Lower lobe of right lung (tissue), 2 donors: ENCODE measurements around the gene IL17RA. TPM values are rescaled to one million over a fixed set of nuclear protein-coding genes. Genes with fewer than 3 reads are reported as not detected.

Source experiments
- ATAC-seq, 2 donors: fragments of 200-7000 bp; cut with Tn5 transposase; one replicate each; pipeline ENCODE4 v1.9.1; 2020 to 2022; ENCODE audit warnings: mild to moderate bottlenecking in 2 of 2, moderate library complexity in 2 of 2
- DNase-seq: peaks from one replicate; pipeline ENCODE4 v3.0.0-alpha.2; 2020
- H3K27ac ChIP-seq: fragments of 200-600 bp; one replicate; pipeline ENCODE4 v1.8.0; 2022
- H3K27me3 ChIP-seq: fragments of 200-600 bp; one replicate; pipeline ENCODE4 v1.8.0; 2022; ENCODE audit warnings: low read depth
- H3K36me3 ChIP-seq: fragments of 200-600 bp; one replicate; pipeline ENCODE4 v1.8.0; 2022; ENCODE audit warnings: mild to moderate bottlenecking
- H3K4me1 ChIP-seq: fragments of 200-600 bp; one replicate; pipeline ENCODE4 v1.8.0; 2022
- H3K4me3 ChIP-seq: fragments of 200-600 bp; one replicate; pipeline ENCODE4 v1.8.0; 2022; ENCODE audit warnings: mild to moderate bottlenecking
- H3K9me3 ChIP-seq: fragments of 200-600 bp; one replicate; pipeline ENCODE4 v1.8.0; 2022
- CTCF ChIP-seq: fragments of 200-600 bp; IDR thresholded peaks from one replicate; pipeline ENCODE4 v1.8.0; 2022; ENCODE audit warnings: antibody characterized with exemption, mild to moderate bottlenecking
- intact Hi-C: fragments of 100-400 bp; cut with DNase I; formaldehyde crosslinking; loops from one replicate; pipeline ENCODE4 v1.11.0; 2022
- total RNA-seq: library from RNA; stranded (reverse); fragmentation: NEBNext Ultra II Directional; extraction: Animal tissue kit (Norgen Biotek cat#: 25700); gene quantifications from one replicate; pipeline ENCODE4 v1.2.1, GENCODE V29; 2021
- donor health status: DM: no; HTN: yes; CAD: no; lungs with severe emphysema.

IL17RA gene
- total RNA-seq, 1 donor from 2014 or later = 54.8 TPM

GRCh38 chr22:17113600-17113999, 28.8 kb downstream of the IL17RA start:
- no peak for DNase-seq
- peaks cover 36% of the 10 kb centered on the region for H3K4me1 ChIP-seq

DNA sequence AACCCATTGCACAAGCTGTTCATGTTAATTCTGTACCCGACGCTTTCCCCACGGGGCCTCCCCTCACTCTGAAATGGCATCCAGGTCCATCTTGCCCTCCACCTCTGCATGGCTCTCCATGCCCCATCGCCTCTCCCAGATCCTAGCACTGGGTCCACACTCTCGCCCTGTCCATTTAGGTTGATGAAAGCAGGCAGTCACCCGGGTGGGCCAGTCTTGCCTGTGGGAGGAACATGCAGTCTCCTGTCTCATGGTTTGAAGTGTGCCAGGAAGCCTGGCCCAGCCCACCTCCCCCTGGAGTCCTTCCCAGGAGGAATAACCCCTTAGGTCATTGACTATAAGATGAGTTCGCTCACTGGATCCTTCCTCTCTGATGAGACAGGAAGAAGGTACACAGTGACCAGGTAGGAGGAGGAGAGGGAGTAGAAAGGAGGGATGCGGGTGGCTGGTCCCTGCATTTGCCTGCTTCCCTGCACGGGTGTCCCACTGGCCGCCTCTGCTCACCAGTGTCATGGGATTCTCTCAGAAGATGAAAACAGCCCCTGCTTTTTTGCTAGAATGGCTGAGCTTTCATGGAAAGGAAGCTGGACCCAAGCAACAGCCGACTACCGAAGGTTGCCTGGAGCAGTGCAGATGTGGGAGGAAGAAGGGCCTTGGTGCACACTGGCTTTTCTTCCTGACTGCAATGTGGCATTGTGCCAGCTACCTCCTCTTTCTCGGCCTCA, 29.5 kb downstream of the IL17RA start:
- no peak for ATAC-seq
- Histone ChIP-seq H3K27me3 (peaks cover 5% of the 10 kb centered on the region), H3K4me3 (no peak overlapping the region), H3K36me3 (peaks cover 12% of the 10 kb centered on the region), H3K27ac (no peak overlapping the region), H3K9me3 (no peaks in the 10 kb centered on the region), H3K4me1 (peaks cover 43% of the 10 kb centered on the region)
- no peak for DNase-seq
- TF ChIP-seq CTCF = no peak
- intact Hi-C loops = no loop called here

More at GRCh38 chr22:17113600-17113999, 28.8 kb downstream of the IL17RA start:
- Histone ChIP-seq H3K27ac (no peak overlapping the region), H3K36me3 (peaks cover 19% of the 10 kb centered on the region), H3K9me3 (no peaks in the 10 kb centered on the region), H3K27me3 (no peaks in the 10 kb centered on the region), H3K4me3 (no peak overlapping the region)
- intact Hi-C loops = no loop called here
- TF ChIP-seq CTCF = no peak
- no peak for ATAC-seq

DNA sequence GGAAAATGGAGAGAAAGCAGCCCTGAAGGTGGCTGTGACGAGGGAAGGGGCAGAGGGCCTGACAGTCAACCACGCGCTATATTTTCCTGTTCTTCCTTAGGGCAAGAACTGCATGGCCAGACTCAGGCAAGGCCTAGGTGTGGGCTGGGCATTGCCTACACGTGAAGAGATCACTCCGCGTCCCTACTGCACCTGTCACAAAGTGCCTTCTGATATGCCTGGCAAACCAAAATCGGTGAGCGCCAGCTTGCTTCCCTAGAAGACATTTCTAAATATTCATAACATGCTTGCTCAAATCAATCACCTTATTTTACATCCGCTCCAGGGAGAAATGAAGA, 30.1 kb downstream of the IL17RA start:
- DNase-seq (no peak), ATAC-seq (no peak)
- TF ChIP-seq CTCF = no peak
- H3K9me3 ChIP-seq = no peaks in the 10 kb centered on the region
- intact Hi-C loops = no loop called here
- H3K27ac ChIP-seq = no peak overlapping the region
- peaks cover 10% of the 10 kb centered on the region for H3K27me3 ChIP-seq
- H3K4me1 ChIP-seq = peaks cover 48% of the 10 kb centered on the region
- no peak overlapping the region for H3K4me3 ChIP-seq
- peaks cover 7% of the 10 kb centered on the region for H3K36me3 ChIP-seq

- H3K4me3 ChIP-seq = no peak overlapping the region
- H3K27ac ChIP-seq = no peak overlapping the region
- H3K9me3 ChIP-seq = no peaks in the 10 kb centered on the region
- H3K36me3 ChIP-seq = peaks cover 4% of the 10 kb centered on the region
- TF ChIP-seq CTCF = no peak
- DNase-seq (no peak), ATAC-seq (no peak)
- intact Hi-C loops = no loop called here
- peaks cover 12% of the 10 kb centered on the region for H3K27me3 ChIP-seq
- H3K4me1 ChIP-seq = peaks cover 48% of the 10 kb centered on the region
Measured at GRCh38 chr22:17115236-17115635, 30.4 kb downstream of the IL17RA start.

GRCh38 chr22:17115945-17116565, 31.3 kb downstream of the IL17RA start:
- peaks cover 52% of the 10 kb centered on the region for H3K4me1 ChIP-seq
- no peak for DNase-seq
- H3K27ac ChIP-seq = no peak overlapping the region
- H3K4me3 ChIP-seq = no peak overlapping the region
- no peak for TF ChIP-seq CTCF
- peaks cover 15% of the 10 kb centered on the region for H3K27me3 ChIP-seq
- H3K9me3 ChIP-seq = no peaks in the 10 kb centered on the region
- no peaks in the 10 kb centered on the region for H3K36me3 ChIP-seq
- ATAC-seq = no peak
- intact Hi-C loops = no loop called here
